GM19328 (cell line): ENCODE results near the gene NDUFV1.

Source experiments
- ATAC-seq: cut with Tn5 transposase; IDR thresholded peaks from one replicate; pipeline ENCODE4 v1.9.1; 2021; ENCODE audit warnings: mild to moderate bottlenecking, moderate library complexity; ENCODE audit not compliant: unreplicated experiment

The NDUFV1 gene

DNA sequence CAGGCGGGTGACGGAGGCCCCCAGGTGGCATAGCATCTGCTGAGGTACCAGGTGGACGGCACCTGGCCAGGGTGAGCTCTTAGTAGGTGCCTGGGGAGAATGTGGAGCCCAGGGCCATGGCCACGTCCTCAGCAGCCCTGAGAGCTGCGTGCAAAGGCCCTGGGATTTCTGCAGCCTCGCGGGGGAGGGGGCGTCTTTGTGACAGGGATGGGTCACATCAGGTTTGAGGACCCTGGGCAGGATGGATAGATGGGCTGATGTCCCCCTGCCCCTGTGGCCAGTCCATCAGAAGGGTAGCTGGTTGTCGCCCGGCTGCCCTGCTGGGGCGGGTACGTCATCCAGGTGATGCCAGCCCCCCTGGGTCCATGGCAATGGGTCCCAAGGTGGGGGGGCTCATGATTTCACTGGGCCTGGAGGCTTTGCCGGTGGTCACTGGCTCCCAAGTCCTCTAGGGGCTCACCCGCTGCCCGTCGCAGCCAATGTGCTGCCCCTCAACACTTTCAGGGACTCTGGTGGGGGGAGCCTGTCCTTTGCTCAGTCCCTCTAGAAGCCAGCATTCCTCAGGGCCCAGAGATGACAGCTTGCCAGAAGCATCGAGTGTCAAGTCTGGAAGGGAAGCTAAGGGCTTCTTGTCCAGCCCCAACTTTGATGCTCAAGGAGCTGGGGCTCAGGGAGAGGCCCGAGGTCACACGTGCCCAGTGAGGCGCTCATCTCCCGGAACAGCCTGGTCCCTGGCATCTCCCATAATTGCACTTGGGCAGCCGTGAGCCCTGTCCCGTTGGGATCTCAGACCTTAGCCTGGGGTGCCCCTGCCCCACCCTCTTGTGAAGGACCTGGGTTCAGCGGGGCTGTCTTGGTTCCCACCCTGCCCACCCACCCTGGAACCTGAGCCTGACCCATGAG is 32.0 kb downstream of the NDUFV1 start:
- no peak for ATAC-seq

- ATAC-seq, result no peak
Observed at GRCh38 chr11:67639438-67639859, 32.7 kb downstream of the NDUFV1 start, which contains the start of gene TBX10. TBX10 (minus strand) TSS chr11:67639763; CDS start chr11:67639472, 291 bp downstream.

DNA sequence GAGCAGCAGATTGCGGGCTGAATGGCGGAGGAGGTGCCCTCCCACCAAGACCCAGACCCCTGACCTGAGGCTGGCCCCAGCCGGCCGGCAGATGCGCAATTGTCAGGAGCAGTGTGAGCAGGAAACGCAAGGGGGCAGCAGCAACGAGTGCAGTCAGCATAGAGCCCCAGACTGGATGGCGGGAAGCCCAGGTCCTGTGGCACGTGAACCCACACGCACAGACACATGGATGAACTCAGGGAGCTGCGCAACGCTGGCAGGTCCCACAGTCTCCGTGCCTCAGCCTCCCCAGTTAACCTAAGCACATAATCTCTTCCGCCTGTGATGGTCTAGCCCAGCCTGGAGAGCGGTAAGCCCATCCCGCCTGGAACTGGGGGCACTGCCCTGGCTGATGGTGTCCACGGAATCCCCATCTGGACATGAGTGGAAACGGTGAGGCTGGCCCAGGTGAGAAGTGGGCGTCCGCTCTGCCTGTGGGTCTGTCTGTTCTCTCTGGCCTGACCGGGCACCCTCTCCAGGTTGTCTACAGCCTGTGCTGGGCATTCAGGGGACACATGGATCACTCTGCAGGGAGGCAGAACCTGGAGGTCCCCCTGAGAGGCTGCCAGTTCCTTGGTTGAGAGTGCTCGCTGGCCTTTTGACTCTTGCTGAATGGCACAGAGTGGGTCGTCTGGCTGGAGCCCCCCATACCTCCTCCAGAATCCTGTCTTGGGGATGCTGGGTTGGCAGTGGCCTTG is 33.5 kb downstream of the NDUFV1 start:
- no peak for ATAC-seq

DNA sequence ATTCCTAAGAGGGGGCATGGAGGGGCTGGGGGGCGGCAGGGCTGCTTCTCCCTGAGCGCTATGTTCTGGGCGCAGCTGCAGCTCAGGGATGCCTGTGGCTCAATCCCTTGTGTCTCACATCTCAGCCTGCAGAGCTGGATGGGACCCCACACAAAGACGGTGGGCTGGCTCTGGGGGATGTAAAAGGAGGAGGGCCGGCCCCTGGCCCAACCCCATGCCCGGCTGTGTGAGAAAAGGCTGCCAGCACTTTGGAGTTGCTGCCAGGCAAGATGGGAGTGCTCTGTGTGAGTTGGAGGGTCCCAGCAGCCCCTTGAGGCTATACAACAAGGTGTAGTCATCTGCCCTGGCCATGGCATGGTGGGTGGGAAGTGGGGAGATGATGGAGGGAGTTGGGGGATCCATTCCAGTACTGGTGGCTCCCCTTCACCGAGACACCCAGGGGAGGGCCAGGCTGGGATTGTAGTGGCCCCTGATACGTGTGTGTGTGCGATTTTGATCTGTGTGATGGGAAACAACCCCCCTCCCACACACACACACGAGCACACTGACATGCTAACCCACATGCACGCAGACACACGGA is 34.1 kb downstream of the NDUFV1 start:
- ATAC-seq, result no peak

GRCh38 chr11:67641338-67642172 is 34.8 kb downstream of the NDUFV1 start:
- no peak for ATAC-seq

DNA sequence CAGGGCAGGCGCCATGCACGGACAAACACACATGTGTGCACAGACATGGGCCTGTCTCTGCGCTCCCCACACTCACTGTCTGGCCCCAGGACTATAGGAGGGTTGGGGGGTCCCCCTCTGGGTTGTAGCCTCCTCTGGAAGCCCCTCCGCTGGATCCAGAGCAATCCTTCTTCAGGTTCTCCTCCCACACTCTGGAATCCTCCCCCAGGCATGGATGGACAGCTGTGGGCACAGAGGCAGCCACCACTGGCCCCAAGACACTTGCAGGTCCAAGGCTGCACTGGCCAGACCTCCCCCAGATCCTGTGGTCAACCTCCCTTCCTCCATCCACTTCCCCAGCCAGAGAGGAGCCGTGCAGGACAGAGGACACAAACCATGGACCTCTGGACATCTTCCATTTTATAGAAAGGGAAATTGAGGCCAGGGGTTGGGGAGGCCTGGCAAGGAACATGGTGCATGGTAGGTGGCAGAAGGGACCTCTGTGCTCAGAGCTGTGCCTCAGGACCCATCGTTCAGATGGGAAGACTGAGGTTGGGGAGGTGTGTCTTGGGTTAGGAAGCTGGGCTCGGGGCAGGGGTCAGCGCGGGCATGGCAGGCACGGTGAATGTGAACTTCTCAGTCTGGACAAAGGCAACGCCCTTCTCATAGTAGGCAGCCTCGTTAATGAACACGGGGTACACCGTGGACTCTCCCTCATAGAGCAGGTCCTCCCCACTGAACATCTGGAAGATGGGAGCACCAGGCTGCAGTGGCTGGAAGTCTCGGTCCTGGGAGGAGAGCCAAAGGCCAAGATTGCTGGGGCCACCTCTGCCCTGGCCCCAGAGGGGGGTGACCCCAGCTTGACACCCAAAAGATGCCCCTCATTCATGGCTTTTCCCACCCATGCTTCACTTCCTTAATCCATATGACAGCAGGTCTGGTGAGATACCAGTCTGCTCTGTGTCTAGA is 35.7 kb downstream of the NDUFV1 start:
- ATAC-seq, result no peak

GRCh38 chr11:67644042-67644441 is 37.3 kb downstream of the NDUFV1 start:
- no peak for ATAC-seq

- ATAC-seq, result no peak
Observed at GRCh38 chr11:67644472-67645418, 38.0 kb downstream of the NDUFV1 start.

GRCh38 chr11:67645521-67646461 is 39.1 kb downstream of the NDUFV1 start:
- no peak for ATAC-seq

DNA sequence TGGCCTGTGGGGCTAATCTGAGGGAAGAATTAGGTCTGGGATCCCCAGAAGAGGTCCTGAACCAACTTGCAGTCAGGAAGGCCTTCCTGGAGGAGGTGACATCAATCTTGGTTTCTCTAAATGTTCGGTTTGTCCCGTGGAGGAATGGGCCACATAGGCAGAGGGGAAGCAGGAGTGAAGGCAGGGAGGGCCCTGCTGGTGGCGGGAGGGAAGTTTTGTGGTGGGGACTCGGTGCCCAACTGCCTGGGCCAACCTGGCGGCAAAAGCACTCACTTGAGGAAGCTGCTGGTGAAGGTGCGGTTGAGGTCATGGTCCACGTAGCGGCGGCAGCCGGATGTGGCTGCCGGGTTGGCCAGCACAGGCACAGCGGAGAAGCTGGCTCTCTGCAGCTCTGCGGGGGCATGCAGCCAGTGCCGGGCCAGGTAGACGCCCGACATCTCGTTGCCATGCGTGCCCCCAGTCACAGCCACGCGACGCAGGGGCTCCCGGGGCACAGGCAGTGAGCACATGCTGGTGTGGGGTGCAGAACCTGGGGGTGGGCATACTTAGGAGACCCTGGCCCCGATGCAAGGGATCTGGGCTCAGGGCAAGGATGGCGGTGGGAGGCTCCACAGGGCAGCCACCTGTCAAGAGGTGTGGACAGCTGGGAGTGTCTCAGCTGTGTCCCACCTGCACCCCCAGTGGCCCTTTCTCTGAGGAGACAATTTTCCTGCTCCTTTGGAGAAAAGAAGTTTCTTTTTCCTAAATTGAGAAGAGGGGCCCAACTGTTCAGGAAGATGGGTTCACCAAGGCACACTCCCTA is 40.0 kb downstream of the NDUFV1 start:
- ATAC-seq, result no peak

GRCh38 chr11:67647471-67647870 is 40.7 kb downstream of the NDUFV1 start:
- ATAC-seq, result no peak

DNA sequence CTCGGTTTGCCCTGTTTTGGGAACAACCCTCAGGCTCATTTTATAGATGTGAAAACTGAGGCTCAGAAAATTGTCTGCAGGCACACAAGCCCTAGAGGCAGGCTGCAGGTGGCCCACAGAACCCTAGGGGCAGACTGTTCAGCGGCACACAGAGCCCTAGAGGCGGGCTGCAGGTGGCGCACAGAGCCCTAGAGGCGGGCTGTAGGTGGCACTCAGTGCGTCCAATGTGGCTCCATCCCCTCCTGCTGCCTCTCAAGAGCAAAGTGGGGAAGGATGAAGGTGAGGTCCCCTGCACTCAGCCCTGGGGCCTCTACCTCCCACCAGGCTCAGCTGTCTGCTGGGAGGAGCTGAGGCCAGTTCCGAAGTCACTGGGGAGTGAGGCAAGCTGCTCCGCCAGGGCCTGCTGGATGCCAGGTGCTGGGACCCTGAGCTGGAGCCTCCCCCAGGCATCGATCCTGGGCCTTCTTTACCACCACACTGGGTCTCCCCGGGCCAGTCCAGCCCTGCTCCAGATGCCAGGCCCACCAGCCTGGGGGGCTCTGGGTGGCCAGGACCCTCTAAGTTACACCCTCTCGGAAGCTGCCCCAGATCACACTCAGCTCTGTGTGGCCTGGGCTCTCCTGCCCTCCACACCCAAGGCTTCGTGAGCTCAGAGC is 41.5 kb downstream of the NDUFV1 start:
- peak; percentile 44 for ATAC-seq

DNA sequence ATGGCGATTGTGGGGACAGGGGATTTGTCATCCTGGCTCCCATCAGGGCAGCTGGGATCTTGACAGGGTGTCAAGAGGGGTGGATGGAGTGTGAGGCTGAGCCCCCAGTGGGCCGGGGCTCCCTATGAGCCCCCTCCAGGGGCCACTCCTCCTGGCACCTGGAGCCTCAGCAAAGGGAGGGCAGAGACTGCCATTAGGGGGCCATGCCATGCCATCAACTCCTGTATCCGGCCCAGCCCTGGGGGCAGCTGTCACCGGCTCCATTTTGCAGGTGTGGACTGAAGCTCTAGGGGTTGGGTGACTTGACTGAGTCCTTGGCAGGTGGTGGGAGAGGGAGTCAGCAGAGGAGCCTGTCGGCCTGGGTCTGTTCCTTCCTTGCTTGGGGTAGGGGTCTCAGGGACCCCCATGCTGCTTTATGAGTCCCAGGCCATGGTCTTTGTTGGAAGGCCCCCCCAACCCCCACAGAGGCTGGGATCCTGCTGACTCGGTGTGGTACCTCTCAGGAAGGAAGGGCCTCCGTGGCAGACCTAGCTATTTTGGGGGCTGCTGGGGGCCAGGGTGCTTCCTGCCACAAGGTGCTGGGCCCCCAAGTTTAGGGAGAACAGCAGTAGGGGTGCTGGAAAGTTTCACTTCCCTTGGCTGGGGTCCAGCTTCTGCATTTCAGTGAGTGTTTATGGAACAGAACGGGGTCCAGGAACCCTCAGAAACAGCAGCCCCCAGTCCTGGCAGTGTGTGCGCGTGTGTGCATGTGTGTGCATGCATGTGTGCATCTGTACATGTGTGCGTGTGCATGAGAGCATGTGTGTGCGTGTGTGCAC is 42.3 kb downstream of the NDUFV1 start:
- no peak for ATAC-seq

DNA sequence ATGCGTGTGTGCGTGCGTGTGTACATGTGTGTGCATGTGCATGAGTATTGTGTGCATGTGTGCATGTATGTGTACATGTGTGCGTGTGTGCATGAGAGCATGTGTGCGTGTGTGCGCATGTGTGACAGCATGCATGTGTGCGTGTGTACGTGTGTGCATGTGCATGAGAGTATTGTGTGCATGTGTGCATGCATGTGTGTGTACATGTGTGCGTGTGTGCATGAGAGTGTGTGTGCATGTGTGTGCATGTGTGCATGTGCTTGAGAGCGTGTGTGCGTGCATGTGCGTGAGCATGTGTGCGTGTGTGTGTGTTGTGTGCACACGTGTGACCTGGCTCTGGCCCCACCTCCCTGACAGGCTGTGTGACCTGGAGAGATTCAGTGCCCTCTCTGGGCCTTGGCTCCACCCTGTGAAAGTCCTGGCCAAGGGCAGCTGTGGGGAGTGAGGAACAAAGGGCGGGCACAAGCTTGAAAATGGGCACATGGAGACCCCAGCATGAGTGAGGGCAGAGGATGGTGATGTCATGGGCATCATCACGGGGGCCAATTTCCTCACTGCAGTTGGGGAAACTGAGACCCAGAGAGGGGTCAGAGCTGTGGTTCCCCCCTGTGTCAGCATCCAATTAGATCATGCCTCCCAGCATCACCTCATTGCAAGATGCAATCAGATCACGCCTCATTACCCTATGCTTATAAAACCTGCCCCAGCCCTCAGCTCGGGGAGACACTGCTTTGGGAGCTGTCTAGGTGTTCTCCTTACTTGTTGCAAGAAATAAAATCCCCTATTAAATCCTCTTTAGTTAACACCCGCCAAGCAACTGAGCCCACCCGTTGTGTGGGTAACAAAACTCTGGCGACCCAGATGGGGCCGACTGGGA is 43.1 kb downstream of the NDUFV1 start:
- no peak for ATAC-seq
